Common myeloid progenitor, CD34-positive (primary cell): Measurements from ENCODE around the gene DDRGK1.
A peak's percentile ranks its signal among the peaks of the same experiment; 100 is the strongest.

Source experiments
- CTCF ChIA-PET: fragments of 350-600 bp; sonication (Branson Sonifier 250); formaldehyde crosslinking; loops from one replicate; lab custom pipeline; 2021; ENCODE audit warnings: antibody characterized with exemption; lab: Charles Lee
- POLR2A ChIA-PET: fragments of 350-600 bp; sonication (Branson Sonifier 250); formaldehyde crosslinking; loops from one replicate; lab custom pipeline; 2021; ENCODE audit warnings: antibody characterized with exemption; lab: Charles Lee
- DNase-seq, 3 donors: peaks; one replicate each; pipeline versions ENCODE4 v3.0.0 to v3.0.0-alpha.2; 2013
- H3K27ac ChIP-seq, 2 experiments: 1 replicate in 1 of 2; 2 replicates in 1 of 2; pipeline ENCODE4 v1.7.0; 2013; ENCODE audit warnings: inconsistent platforms in 2 of 2, low read length in 2 of 2, mild to moderate bottlenecking in 2 of 2, low read depth in 1 of 2, moderate library complexity in 1 of 2; ENCODE audit not compliant: severe bottlenecking in 2 of 2, insufficient read depth in 1 of 2, poor library complexity in 1 of 2
- H3K27me3 ChIP-seq, 5 experiments: replicated peaks in 2 of 5; 1 replicate in 3 of 5; 2 replicates in 2 of 5; pipeline versions ENCODE4 v1.6.1 to v1.7.0; 2013; ENCODE audit warnings: low read length in 4 of 5, mild to moderate bottlenecking in 2 of 5, moderate library complexity in 2 of 5, inconsistent platforms in 1 of 5; ENCODE audit not compliant: insufficient read depth in 5 of 5, control insufficient read depth in 4 of 5
- H3K36me3 ChIP-seq, 4 experiments: 1 replicate in 2 of 4; 2 replicates in 2 of 4; pipeline versions ENCODE4 v1.6.1 to v1.7.0; 2013; ENCODE audit warnings: low read length in 3 of 4, control low read depth in 1 of 4, mild to moderate bottlenecking in 1 of 4; ENCODE audit not compliant: control insufficient read depth in 4 of 4, insufficient read depth in 4 of 4
- H3K4me1 ChIP-seq, 4 experiments: 1 replicate in 3 of 4; 2 replicates in 1 of 4; pipeline versions ENCODE4 v1.6.1 to v1.7.1; 2013; ENCODE audit warnings: low read length in 3 of 4, mild to moderate bottlenecking in 3 of 4, control low read depth in 1 of 4, inconsistent platforms in 1 of 4, moderate library complexity in 1 of 4; ENCODE audit not compliant: control insufficient read depth in 4 of 4, insufficient read depth in 4 of 4; ENCODE audit errors: control extremely low read depth in 1 of 4
- H3K4me3 ChIP-seq, 7 experiments: 1 replicate in 4 of 7; 2 replicates in 3 of 7; pipeline versions ENCODE4 v1.5.1 to v1.7.0; 2013; ENCODE audit warnings: mild to moderate bottlenecking in 7 of 7, low read length in 6 of 7, moderate library complexity in 6 of 7, inconsistent platforms in 2 of 7, low read depth in 2 of 7, control low read depth in 1 of 7; ENCODE audit not compliant: insufficient read depth in 4 of 7, control insufficient read depth in 1 of 7; ENCODE audit errors: extremely low read depth in 1 of 7
- H3K9me3 ChIP-seq, 5 experiments: 1 replicate in 4 of 5; 2 replicates in 1 of 5; pipeline versions ENCODE4 v1.6.1 to v1.7.1; 2013; ENCODE audit warnings: low read length in 4 of 5, mild to moderate bottlenecking in 2 of 5, inconsistent platforms in 1 of 5, low read depth in 1 of 5, moderate library complexity in 1 of 5; ENCODE audit not compliant: control insufficient read depth in 4 of 5, insufficient read depth in 2 of 5; ENCODE audit errors: control extremely low read depth in 1 of 5
- WGBS: methylation state at CpG from one replicate; pipeline ENCODE4 v1.1.5; 2013; ENCODE audit not compliant: insufficient coverage; 5-methylcytosine and 5-hydroxymethylcytosine counted together

The DDRGK1 gene

GRCh38 chr20:3150908-3151307, 53.6 kb downstream of the DDRGK1 start:
- no peak for DNase-seq
- ChIA-PET POLR2A (no interaction called here), CTCF (interaction anchor here (0.8 to 1.1 kb wide), 2 partner anchors 13 to 560 kb away, joined by 3 to 4 read pairs; no protein-coding TSS in a partner anchor)
- Histone ChIP-seq H3K4me3 (no peak overlapping the region), H3K9me3 (no peaks in the 10 kb centered on the region), H3K4me1 (peaks cover 0 to 2% (median 0%) of the 10 kb centered on the region in 4 experiments), H3K36me3 (peaks cover 25 to 69% (median 40%) of the 10 kb centered on the region in 4 experiments), H3K27ac (peak overlapping the region in 1 of 2 experiments; percentile 30), H3K27me3 (no peaks in the 10 kb centered on the region)

DNA sequence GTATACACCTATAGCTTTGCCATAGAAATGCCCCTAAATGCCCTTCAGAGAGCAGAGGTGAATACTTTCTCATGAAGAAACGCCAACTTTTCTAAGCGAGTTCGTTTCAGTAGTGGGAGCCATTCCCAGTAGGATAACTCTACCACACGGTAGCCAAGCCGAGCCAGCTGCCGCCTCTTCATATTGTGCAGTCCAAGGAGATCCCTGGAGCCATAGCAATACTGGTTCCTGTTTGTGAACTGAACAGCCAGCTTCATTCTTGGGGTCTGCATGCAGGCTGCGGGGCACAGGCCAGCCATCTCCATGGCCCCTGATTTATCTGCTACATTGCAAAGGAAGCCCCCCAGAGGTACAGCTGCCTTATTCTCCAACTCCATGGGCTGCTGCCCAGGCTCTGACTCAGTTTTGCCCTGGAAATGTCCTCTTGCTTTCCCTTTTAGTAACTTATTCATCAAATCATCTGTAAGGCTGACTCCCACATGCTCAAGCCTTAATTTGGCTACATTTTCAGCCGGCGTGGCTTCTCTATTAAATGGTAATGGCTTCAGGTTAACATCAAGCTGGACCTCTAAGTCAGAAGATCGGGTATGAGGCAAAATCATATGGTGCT, 57.6 kb downstream of the DDRGK1 start:
- Histone ChIP-seq H3K9me3 (no peaks in the 10 kb centered on the region), H3K36me3 (peaks cover 22 to 50% (median 34%) of the 10 kb centered on the region in 4 experiments), H3K4me1 (no peaks in the 10 kb centered on the region), H3K27ac (no peak overlapping the region), H3K4me3 (no peak overlapping the region), H3K27me3 (no peaks in the 10 kb centered on the region)
- ChIA-PET POLR2A (no interaction called here), CTCF (interaction anchor here (1.3 kb wide), 1 partner anchor 89 kb away, joined by 3 read pairs; no protein-coding TSS in a partner anchor)
- DNase-seq, result no peak
- 97% methylated on average over 10 of the region's 10 CpGs for WGBS

DNA sequence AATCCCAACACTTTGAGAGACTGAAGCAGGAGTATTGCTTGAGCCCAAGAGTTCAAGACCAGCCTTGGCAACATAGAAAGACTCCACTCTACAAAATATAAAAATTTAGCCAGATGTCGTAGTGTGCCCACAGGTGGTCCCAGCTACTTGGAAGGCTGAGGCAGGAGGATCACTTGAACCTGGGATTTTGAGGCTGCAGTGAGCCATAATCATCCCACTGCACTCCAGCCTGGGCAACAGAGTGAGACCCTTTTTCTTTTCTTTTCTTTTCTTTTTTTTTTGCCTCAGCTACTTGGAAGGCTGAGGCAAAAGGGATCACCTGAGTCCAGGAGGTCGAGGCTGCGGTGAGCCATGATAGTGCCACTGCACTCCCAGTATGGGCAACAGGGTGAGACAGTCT, 62.7 kb downstream of the DDRGK1 start:
- ChIA-PET POLR2A (no interaction called here), CTCF (interaction anchor here (1.1 kb wide), 1 partner anchor 15 kb away, joined by 3 read pairs; no protein-coding TSS in a partner anchor)
- DNase-seq, result no peak
- WGBS, result 100% methylated on average over 2 of the region's 3 CpGs
- no peak overlapping the region for H3K4me3 ChIP-seq
- H3K36me3 ChIP-seq, result peaks cover 2 to 10% (median 6%) of the 10 kb centered on the region in 4 experiments
- H3K27me3 ChIP-seq, result no peaks in the 10 kb centered on the region
- no peaks in the 10 kb centered on the region for H3K9me3 ChIP-seq
- H3K27ac ChIP-seq, result no peak overlapping the region
- no peaks in the 10 kb centered on the region for H3K4me1 ChIP-seq
